OCI-LY1 (cell line): ENCODE results near the gene FARS2.

Experiments used
- H2AFZ ChIP-seq: fragments of 200-600 bp; sonication (generic), shearing (Covaris generic); 2 replicates; pipeline ENCODE4 v1.6.0; 2014; ENCODE audit warnings: antibody characterized with exemption, mild to moderate bottlenecking, low read length
- H3F3A ChIP-seq: fragments of 200-600 bp; sonication (generic), shearing (Covaris generic); 2 replicates; pipeline ENCODE4 v1.6.0; 2014; ENCODE audit warnings: mild to moderate bottlenecking, antibody characterized with exemption, low read length, moderate library complexity; ENCODE audit not compliant: insufficient read depth
- H3K27ac ChIP-seq: fragments of 200-600 bp; sonication (generic); 2 replicates; pipeline ENCODE4 v1.5.1; 2014; ENCODE audit warnings: low read length, mixed run types, mild to moderate bottlenecking, low read depth; ENCODE audit not compliant: poor library complexity, severe bottlenecking
- H3K27me3 ChIP-seq: fragments of 200-600 bp; sonication (generic); 2 replicates; pipeline ENCODE4 v1.6.0; 2014; ENCODE audit warnings: antibody characterized with exemption, mild to moderate bottlenecking, low read length, moderate library complexity; ENCODE audit not compliant: insufficient read depth
- H3K36me3 ChIP-seq: fragments of 200-600 bp; sonication (generic); 2 replicates; pipeline ENCODE4 v1.6.1; 2014; ENCODE audit warnings: mild to moderate bottlenecking, antibody characterized with exemption, low read length, moderate library complexity, mixed read lengths; ENCODE audit not compliant: insufficient read depth
- H3K4me1 ChIP-seq: fragments of 200-600 bp; sonication (generic); 2 replicates; pipeline ENCODE4 v1.5.1; 2014; ENCODE audit warnings: mild to moderate bottlenecking, low read length, moderate library complexity; ENCODE audit not compliant: insufficient read depth, severe bottlenecking
- H3K4me2 ChIP-seq: fragments of 200-600 bp; sonication (generic), shearing (Covaris generic); 2 replicates; pipeline ENCODE4 v1.6.1; 2014; ENCODE audit warnings: low read length
- H3K4me3 ChIP-seq: fragments of 200-600 bp; sonication (generic); 2 replicates; pipeline ENCODE4 v1.5.1; 2014; ENCODE audit warnings: low read length, low read depth, mild to moderate bottlenecking, mixed read lengths; ENCODE audit not compliant: poor library complexity, severe bottlenecking
- H3K79me2 ChIP-seq: fragments of 200-600 bp; shearing (Covaris generic); 2 replicates; pipeline ENCODE4 v1.6.1; 2016; ENCODE audit warnings: mixed run types, low read length, mixed read lengths; ENCODE audit not compliant: insufficient read depth
- H3K9ac ChIP-seq: fragments of 200-600 bp; sonication (generic), shearing (Covaris generic); 2 replicates; pipeline ENCODE4 v1.6.1; 2014; ENCODE audit warnings: mild to moderate bottlenecking, low read length, mixed read lengths
- H3K9me2 ChIP-seq: fragments of 200-600 bp; sonication (generic), shearing (Covaris generic); 2 replicates; pipeline ENCODE4 v1.6.1; 2014; ENCODE audit warnings: low read depth, mild to moderate bottlenecking, low read length, mixed read lengths
- H3K9me3 ChIP-seq: fragments of 200-600 bp; shearing (Covaris generic); 2 replicates; pipeline ENCODE4 v1.6.1; 2014; ENCODE audit warnings: low read length, mixed read lengths
- H4K20me1 ChIP-seq: fragments of 200-600 bp; sonication (generic), shearing (Covaris generic); 2 replicates; pipeline ENCODE4 v1.6.0; 2016; ENCODE audit warnings: mild to moderate bottlenecking, low read length; ENCODE audit not compliant: insufficient read depth
- CTCF ChIP-seq: fragments of 200-600 bp; sonication (generic), shearing (Covaris generic); IDR thresholded peaks from 2 replicates; pipeline ENCODE4 v1.5.1; 2017; ENCODE audit warnings: mild to moderate bottlenecking, antibody characterized with exemption, low read length, moderate library complexity, mixed read lengths
- EZH2 ChIP-seq: fragments of 200-600 bp; sonication (generic), shearing (Covaris generic); IDR thresholded peaks from 2 replicates; pipeline ENCODE4 v1.8.0; 2017; ENCODE audit warnings: borderline replicate concordance, mixed run types, mild to moderate bottlenecking, antibody characterized with exemption, low read length, moderate library complexity, mixed read lengths

The FARS2 gene

GRCh38 chr6:5455142-5455541 lies 193.8 kb downstream of the FARS2 start:
- Histone ChIP-seq H3K4me3 (no peak overlapping the region), H3K9me2 (no peaks in the 10 kb centered on the region), H3K27ac (no peak overlapping the region), H3K4me1 (peaks cover 10% of the 10 kb centered on the region), H2AFZ (no peak overlapping the region), H3K79me2 (no peaks in the 10 kb centered on the region), H4K20me1 (no peaks in the 10 kb centered on the region), H3K27me3 (no peaks in the 10 kb centered on the region), H3K4me2 (no peak overlapping the region), H3F3A (no peaks in the 10 kb centered on the region), H3K36me3 (no peaks in the 10 kb centered on the region), H3K9me3 (no peaks in the 10 kb centered on the region), H3K9ac (no peak overlapping the region)
- TF ChIP-seq CTCF (no peak), EZH2 (no peak)

DNA sequence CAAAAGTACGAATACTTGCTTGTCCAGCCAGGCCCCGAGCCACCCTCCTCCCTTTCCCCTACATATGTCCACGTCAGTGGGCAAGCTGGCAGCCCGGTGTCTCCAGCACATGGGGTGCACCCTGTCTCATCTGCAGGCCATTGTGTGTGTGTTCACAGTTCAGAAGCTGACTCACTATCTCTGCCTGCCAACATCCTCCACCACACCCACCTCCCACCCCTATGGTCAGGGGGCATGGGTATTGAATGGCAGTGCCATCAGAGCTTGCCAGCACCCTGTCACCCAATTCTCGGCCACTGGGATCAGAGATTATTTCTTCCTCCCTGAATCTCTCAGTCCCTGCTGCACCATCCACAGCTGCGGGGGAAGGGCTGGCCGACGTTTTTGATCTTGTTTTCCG lies 195.7 kb downstream of the FARS2 start:
- Histone ChIP-seq H3K9me2 (no peaks in the 10 kb centered on the region), H3K4me1 (peaks cover 21% of the 10 kb centered on the region), H3K27ac (no peak overlapping the region), H3K9ac (no peak overlapping the region), H3K27me3 (no peaks in the 10 kb centered on the region), H3K79me2 (no peaks in the 10 kb centered on the region), H3K4me3 (no peak overlapping the region), H3K4me2 (no peak overlapping the region), H4K20me1 (no peaks in the 10 kb centered on the region), H3K9me3 (peaks cover 3% of the 10 kb centered on the region; the same call in 1 of the 2 replicates), H3K36me3 (0 out of 2 replicates have a peak, but pooled peaks cover 6% of the 10 kb centered on the region), H2AFZ (no peak overlapping the region), H3F3A (no peaks in the 10 kb centered on the region)
- TF ChIP-seq EZH2 = no peak
- no peak for TF ChIP-seq CTCF

- 0 out of 2 replicates have a peak, but pooled peaks cover 6% of the 10 kb centered on the region for H3K36me3 ChIP-seq
- no peaks in the 10 kb centered on the region for H3K27me3 ChIP-seq
- no peak overlapping the region for H3K9ac ChIP-seq
- H3K27ac ChIP-seq = no peak overlapping the region
- H3K9me3 ChIP-seq = peaks cover 3% of the 10 kb centered on the region; the same call in 1 of the 2 replicates
- H2AFZ ChIP-seq = no peak overlapping the region
- no peaks in the 10 kb centered on the region for H4K20me1 ChIP-seq
- H3K4me1 ChIP-seq = peaks cover 21% of the 10 kb centered on the region
- TF ChIP-seq CTCF (no peak), EZH2 (no peak)
- H3K79me2 ChIP-seq = no peaks in the 10 kb centered on the region
- no peak overlapping the region for H3K4me2 ChIP-seq
- H3F3A ChIP-seq = no peaks in the 10 kb centered on the region
- H3K4me3 ChIP-seq = no peak overlapping the region
- no peaks in the 10 kb centered on the region for H3K9me2 ChIP-seq
These were observed 196.8 kb downstream of the FARS2 start for GRCh38 chr6:5457983-5458683.
